Liver (tissue), 9 donors: ENCODE results near the gene LHFPL5. TPM values are rescaled to one million over a fixed set of nuclear protein-coding genes. Genes with fewer than 3 reads are reported as not detected.

Experiments used
- DNase-seq: peaks from one replicate; pipeline ENCODE4 v3.0.0-alpha.2; 2017; ENCODE audit warnings: low spot score
- H3K27ac ChIP-seq, 2 donors: one replicate each; pipeline ENCODE4 v1.7.0; 2013; ENCODE audit warnings: inconsistent platforms in 2 of 2, low read length in 2 of 2, control low read depth in 1 of 2, low read depth in 1 of 2, mild to moderate bottlenecking in 1 of 2
- H3K27me3 ChIP-seq, 4 donors: one replicate each; pipeline versions ENCODE4 v1.6.1 to v1.7.0; 2013; ENCODE audit warnings: low read length in 3 of 4, inconsistent platforms in 1 of 4, mild to moderate bottlenecking in 1 of 4, moderate library complexity in 1 of 4; ENCODE audit not compliant: control insufficient read depth in 4 of 4, insufficient read depth in 4 of 4
- H3K36me3 ChIP-seq, 4 donors: one replicate each; pipeline versions ENCODE4 v1.6.1 to v1.7.0; 2013; ENCODE audit warnings: low read length in 3 of 4, mild to moderate bottlenecking in 3 of 4, low read depth in 1 of 4, moderate library complexity in 1 of 4; ENCODE audit not compliant: control insufficient read depth in 4 of 4, insufficient read depth in 3 of 4
- H3K4me1 ChIP-seq, 4 donors: one replicate each; pipeline versions ENCODE4 v1.6.1 to v1.7.0; 2013; ENCODE audit warnings: low read length in 3 of 4, mild to moderate bottlenecking in 3 of 4, moderate library complexity in 1 of 4; ENCODE audit not compliant: control insufficient read depth in 4 of 4, insufficient read depth in 4 of 4
- H3K4me3 ChIP-seq, 3 donors: one replicate each; pipeline versions ENCODE4 v1.6.1 to v1.7.0; 2013; ENCODE audit warnings: low read length in 3 of 3, control low read depth in 1 of 3, low read depth in 1 of 3, mild to moderate bottlenecking in 1 of 3
- H3K9ac ChIP-seq, 2 donors: one replicate each; pipeline ENCODE4 v1.7.0; 2013; ENCODE audit warnings: low read length in 2 of 2, mild to moderate bottlenecking in 2 of 2, moderate library complexity in 2 of 2, control low read depth in 1 of 2, low read depth in 1 of 2
- H3K9me3 ChIP-seq, 4 donors: one replicate each; pipeline versions ENCODE4 v1.6.1 to v1.7.0; 2013; ENCODE audit warnings: low read length in 3 of 4; ENCODE audit not compliant: control insufficient read depth in 4 of 4
- ATF3 ChIP-seq: IDR thresholded peaks from 2 replicates; pipeline ENCODE4 v1.6.1; 2016; ENCODE audit warnings: antibody characterized with exemption
- EGR1 ChIP-seq, 2 donors: IDR thresholded peaks; 2 replicates each; pipeline ENCODE4 v1.6.1; 2016 to 2018; ENCODE audit warnings: antibody characterized with exemption in 2 of 2, low read depth in 2 of 2
- FOXA1 ChIP-seq: IDR thresholded peaks from 2 replicates; pipeline ENCODE4 v1.6.1; 2016; ENCODE audit warnings: antibody characterized with exemption
- FOXA2 ChIP-seq: IDR thresholded peaks from 2 replicates; pipeline ENCODE4 v1.6.1; 2016; ENCODE audit warnings: antibody characterized with exemption
- HNF4A ChIP-seq, 2 donors: conservative IDR thresholded peaks; 2 replicates each; pipeline ENCODE4 v1.6.1; 2016; ENCODE audit warnings: antibody characterized with exemption in 2 of 2, mild to moderate bottlenecking in 2 of 2
- HNF4G ChIP-seq: IDR thresholded peaks from 2 replicates; pipeline ENCODE4 v1.6.1; 2016; ENCODE audit warnings: antibody characterized with exemption
- JUND ChIP-seq, 2 donors: IDR thresholded peaks; 2 replicates each; pipeline ENCODE4 v1.6.1; 2016; ENCODE audit warnings: antibody characterized with exemption in 2 of 2
- NR2F2 ChIP-seq: IDR thresholded peaks from 2 replicates; pipeline ENCODE4 v1.6.1; 2016; ENCODE audit warnings: antibody characterized with exemption
- RAD21 ChIP-seq, 2 donors: IDR thresholded peaks; 2 replicates each; pipeline ENCODE4 v1.6.1; 2016; ENCODE audit warnings: antibody characterized with exemption in 2 of 2, mild to moderate bottlenecking in 2 of 2
- REST ChIP-seq: IDR thresholded peaks from 2 replicates; pipeline ENCODE4 v1.6.1; 2016; ENCODE audit warnings: antibody characterized with exemption, mild to moderate bottlenecking
- RXRA ChIP-seq, 2 donors: IDR thresholded peaks; 2 replicates each; pipeline ENCODE4 v1.6.1; 2017 to 2018; ENCODE audit warnings: antibody characterized with exemption in 2 of 2, mild to moderate bottlenecking in 1 of 2
- SP1 ChIP-seq: IDR thresholded peaks from 2 replicates; pipeline ENCODE4 v1.6.1; 2018; ENCODE audit warnings: antibody characterized with exemption, mild to moderate bottlenecking
- TAF1 ChIP-seq: conservative IDR thresholded peaks from 2 replicates; pipeline ENCODE4 v1.6.1; 2016; ENCODE audit warnings: antibody characterized with exemption, mild to moderate bottlenecking
- ZBTB33 ChIP-seq: IDR thresholded peaks from 2 replicates; pipeline ENCODE4 v1.6.1; 2016; ENCODE audit warnings: antibody characterized with exemption
- WGBS: extraction: QIAGEN DNeasy Blood & Tissue Kit; methylation state at CpG from one replicate; pipeline ENCODE4 v1.1.7; 2013; 5-methylcytosine and 5-hydroxymethylcytosine counted together
- polyA plus RNA-seq, 2 donors: library from polyadenylated mRNA; stranded (reverse) in 1 of 2; unstranded in 1 of 2; fragments of 200-250 nt in 1 of 2; fragments of >200 nt in 1 of 2; fragmentation: Nextera tagmentation in 1 of 2; extraction: Ambion mirVana in 1 of 2; gene quantifications; one replicate each; pipeline versions ENCODE4 v1.2.1 to v1.2.3, GENCODE V29; 2013 to 2015
- total RNA-seq, 2 donors: library from RNA; depleted of rRNA; stranded (reverse); fragments of >200 nt; gene quantifications; one replicate each; pipeline ENCODE4 v1.2.3, GENCODE V29; 2014
- donor health status: healthy.
- donor health status: healthy.
- donor health status: healthy.
- donor health status: healthy.
- donor health status: healthy.

LHFPL5 gene
- total and polyA plus RNA-seq, 4 donors, result not detected

GRCh38 chr6:35794536-35795452 is 10.4 kb upstream of the LHFPL5 start:
- H3K36me3 ChIP-seq, result no peaks in the 10 kb centered on the region
- no peak overlapping the region for H3K27ac ChIP-seq
- DNase-seq, result no peak
- no peaks in the 10 kb centered on the region for H3K9me3 ChIP-seq
- H3K4me1 ChIP-seq, result no peaks in the 10 kb centered on the region
- 95% methylated on average over 17 of the region's 17 CpGs for WGBS
- TF ChIP-seq HNF4G, result no peak
- no peak for TF ChIP-seq ZBTB33
- TF ChIP-seq FOXA2, result no peak
- no peak for TF ChIP-seq NR2F2
- TF ChIP-seq RAD21 (IDR thresholded peaks at IDR 0.05), result no peak
- H3K9ac ChIP-seq, result no peak overlapping the region
- no peaks in the 10 kb centered on the region for H3K27me3 ChIP-seq
- H3K4me3 ChIP-seq, result no peak overlapping the region

- H3K4me1 ChIP-seq, result no peaks in the 10 kb centered on the region
- no peak overlapping the region for H3K27ac ChIP-seq
- H3K4me3 ChIP-seq, result no peak overlapping the region
- no peaks in the 10 kb centered on the region for H3K27me3 ChIP-seq
- no peaks in the 10 kb centered on the region for H3K9me3 ChIP-seq
- WGBS, result 92% methylated on average over 11 of the region's 11 CpGs
- no peaks in the 10 kb centered on the region for H3K36me3 ChIP-seq
- no peak for TF ChIP-seq ATF3
- TF ChIP-seq NR2F2, result no peak
- TF ChIP-seq SP1, result no peak
- no peak for TF ChIP-seq EGR1 (IDR thresholded peaks at IDR 0.05; ENCODE audit: low read depth in 2 of 2)
- DNase-seq, result no peak
- H3K9ac ChIP-seq, result no peak overlapping the region
Observed at GRCh38 chr6:35795453-35796071, 9.6 kb upstream of the LHFPL5 start.

- WGBS, result 83% methylated on average over 4 of the region's 4 CpGs
- no peak overlapping the region for H3K4me3 ChIP-seq
- no peaks in the 10 kb centered on the region for H3K9me3 ChIP-seq
- no peak for TF ChIP-seq RAD21 (IDR thresholded peaks at IDR 0.05)
- TF ChIP-seq JUND (IDR thresholded peaks at IDR 0.05), result no peak
- TF ChIP-seq SP1, result no peak
- TF ChIP-seq HNF4A (conservative IDR thresholded peaks at IDR 0.05), result no peak
- TF ChIP-seq TAF1, result no peak
- no peak for TF ChIP-seq REST
- no peak for TF ChIP-seq RXRA (IDR thresholded peaks at IDR 0.05)
- TF ChIP-seq FOXA1, result no peak
- H3K27ac ChIP-seq, result no peak overlapping the region
- H3K9ac ChIP-seq, result no peak overlapping the region
- no peaks in the 10 kb centered on the region for H3K27me3 ChIP-seq
- no peaks in the 10 kb centered on the region for H3K4me1 ChIP-seq
- H3K36me3 ChIP-seq, result no peaks in the 10 kb centered on the region
- no peak for DNase-seq
Observed at GRCh38 chr6:35796236-35796635, 8.9 kb upstream of the LHFPL5 start.
